ENCODE results near the gene SERPING1. TPM values are rescaled to one million over a fixed set of nuclear protein-coding genes. Genes with fewer than 3 reads are reported as not detected.

Gene SERPING1
- total and polyA plus RNA-seq, 2 donors (not counting 3 experiments of a cell fraction or from before 2014, with no cell fraction given) = 0.30 TPM; not detected in 1

DNA sequence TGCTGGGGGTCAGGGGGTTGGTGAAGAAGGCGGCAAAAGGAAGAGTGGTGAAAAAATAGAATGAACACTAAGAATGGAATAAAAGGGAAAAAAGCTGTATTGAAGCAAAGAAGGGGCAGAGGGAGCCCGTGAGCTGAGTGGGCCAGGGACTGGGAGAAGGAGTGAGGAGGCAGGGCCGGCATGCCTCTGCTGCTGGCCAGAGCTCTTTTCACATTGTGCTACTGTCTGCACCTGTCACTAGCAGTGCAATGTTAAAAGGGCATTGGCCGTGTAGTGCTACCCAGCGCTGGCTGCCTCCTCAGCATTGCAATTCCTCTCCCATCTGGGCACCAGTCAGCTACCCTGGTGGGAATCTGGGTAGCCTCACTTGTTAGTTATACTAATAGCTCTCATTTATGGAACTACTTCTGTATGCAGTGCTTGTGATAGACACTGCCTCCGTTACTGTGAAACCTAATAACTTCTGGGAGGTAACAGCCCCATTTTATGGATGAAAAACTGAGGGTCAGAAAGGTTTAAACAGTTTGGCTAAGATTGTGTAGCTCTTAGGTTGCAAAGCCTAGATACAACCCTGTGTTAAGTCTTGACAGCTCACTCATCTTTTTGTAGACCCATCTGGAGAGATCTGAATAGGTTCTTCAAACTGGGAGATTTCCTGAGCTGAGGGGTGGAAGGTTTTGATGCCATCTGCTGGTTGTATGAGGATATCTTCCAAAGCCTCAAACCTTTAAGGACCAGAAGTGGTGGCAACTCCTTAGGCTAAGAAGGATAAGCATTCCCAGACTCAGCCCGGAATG, 43.7 kb downstream of the SERPING1 start:
- no peak for TF ChIP-seq POLR2A (IDR thresholded peaks at IDR 0.05; ENCODE audit: low read depth, low read length)
- TF ChIP-seq, protein P1, sequence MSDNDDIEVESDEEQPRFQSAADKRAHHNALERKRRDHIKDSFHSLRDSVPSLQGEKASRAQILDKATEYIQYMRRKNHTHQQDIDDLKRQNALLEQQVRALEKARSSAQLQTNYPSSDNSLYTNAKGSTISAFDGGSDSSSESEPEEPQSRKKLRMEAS (IDR thresholded peaks at IDR 0.05; ENCODE audit: insufficient read depth, insufficient read length) = no peak
- TF ChIP-seq, protein P2, sequence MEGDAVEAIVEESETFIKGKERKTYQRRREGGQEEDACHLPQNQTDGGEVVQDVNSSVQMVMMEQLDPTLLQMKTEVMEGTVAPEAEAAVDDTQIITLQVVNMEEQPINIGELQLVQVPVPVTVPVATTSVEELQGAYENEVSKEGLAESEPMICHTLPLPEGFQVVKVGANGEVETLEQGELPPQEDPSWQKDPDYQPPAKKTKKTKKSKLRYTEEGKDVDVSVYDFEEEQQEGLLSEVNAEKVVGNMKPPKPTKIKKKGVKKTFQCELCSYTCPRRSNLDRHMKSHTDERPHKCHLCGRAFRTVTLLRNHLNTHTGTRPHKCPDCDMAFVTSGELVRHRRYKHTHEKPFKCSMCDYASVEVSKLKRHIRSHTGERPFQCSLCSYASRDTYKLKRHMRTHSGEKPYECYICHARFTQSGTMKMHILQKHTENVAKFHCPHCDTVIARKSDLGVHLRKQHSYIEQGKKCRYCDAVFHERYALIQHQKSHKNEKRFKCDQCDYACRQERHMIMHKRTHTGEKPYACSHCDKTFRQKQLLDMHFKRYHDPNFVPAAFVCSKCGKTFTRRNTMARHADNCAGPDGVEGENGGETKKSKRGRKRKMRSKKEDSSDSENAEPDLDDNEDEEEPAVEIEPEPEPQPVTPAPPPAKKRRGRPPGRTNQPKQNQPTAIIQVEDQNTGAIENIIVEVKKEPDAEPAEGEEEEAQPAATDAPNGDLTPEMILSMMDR (IDR thresholded peaks at IDR 0.05; ENCODE audit: extremely low read depth in 1 of 2, insufficient read depth in 1 of 2, low read depth in 1 of 2, low read length in 2 of 2) = peak; percentile 33 to 52
- TF ChIP-seq JUN (IDR thresholded peaks at IDR 0.05; ENCODE audit: borderline replicate concordance, insufficient read depth, insufficient read length, low read depth) = no peak
- ChIA-PET POLR2A (interaction anchor here (0.5 to 1.5 kb wide), 4 partner anchors 73 to 234 kb away, joined by 3 to 4 read pairs (median 3); partner anchors contain the start of genes TIMM10 and UBE2L6), CTCF (interaction anchor here (0.7 to 4.2 kb wide), 27 partner anchors 11 to 1495 kb away, joined by 3 to 154 read pairs (median 3); partner anchors contain the start of genes RTN4RL2, SMTNL1, SSRP1 and TIMM10)
- H3K4me3 ChIP-seq (replicated peaks in 1 of 3; ENCODE audit: insufficient read depth in 1 of 3, low read depth in 1 of 3, low read length in 3 of 3) = no peak overlapping the region
- peaks cover 24% of the 10 kb centered on the region for H3K4me1 ChIP-seq (ENCODE audit: control insufficient read depth, extremely low read depth, insufficient read depth, low read length)
- peaks cover 18% of the 10 kb centered on the region for H3K79me2 ChIP-seq (ENCODE audit: control insufficient read depth, insufficient read depth, low read length)
- no peak overlapping the region for H2AFZ ChIP-seq (ENCODE audit: low read depth, low read length)
- H3K4me2 ChIP-seq (ENCODE audit: insufficient read depth, low read length) = no peak overlapping the region
- FAIRE-seq = peak; percentile 82
- H4K20me1 ChIP-seq (replicated peaks; ENCODE audit: control insufficient read depth, extremely low read depth, insufficient read depth, low read length) = no peaks in the 10 kb centered on the region
- peak; percentile 46 for DNase-seq (ENCODE audit: low read depth, low spot score)
- dilution Hi-C loops (cut with MboI; ENCODE audit: extremely low pct_ligation_motif_present, low sequenced_read_pairs) = no loop called here
- H3K9ac ChIP-seq (replicated peaks; ENCODE audit: extremely low read depth, insufficient read depth, low read length) = no peak overlapping the region
- intact Hi-C loops (cut with micrococcal nuclease) = loop anchor here (1.0 kb wide), 6 partner anchors 73 to 927 kb away; partner anchors contain the start of gene TIMM10
- peaks cover 8 to 11% of the 10 kb centered on the region in 2 experiments for H3K27me3 ChIP-seq (ENCODE audit: control insufficient read depth in 2 of 2, insufficient read depth in 2 of 2, low read length in 2 of 2)
- no peaks in the 10 kb centered on the region for H3K9me1 ChIP-seq (replicated peaks; ENCODE audit: control insufficient read depth, extremely low read depth, insufficient read depth, low read length)
- H3K9me3 ChIP-seq (replicated peaks; ENCODE audit: control insufficient read depth, insufficient read depth, low read length) = no peaks in the 10 kb centered on the region
- TSS peak; percentile 3 for BruUV-seq (replicated peaks)
- H3K27ac ChIP-seq (ENCODE audit: insufficient read depth, low read depth, low read length) = no peak overlapping the region
- H3K36me3 ChIP-seq (ENCODE audit: control insufficient read depth in 2 of 2, extremely low read depth in 1 of 2, insufficient read depth in 2 of 2, low read length in 2 of 2) = no peaks in the 10 kb centered on the region

All from endothelial cell of umbilical vein (primary cell).